H1 (cell line): ENCODE results near the gene POU3F2. TPM values are rescaled to one million over a fixed set of nuclear protein-coding genes. Genes with fewer than 3 reads are reported as not detected.

Source experiments
- CTCF ChIA-PET: fragments of 300-600 bp; sonication (Branson Sonifier 250); formaldehyde crosslinking; loops from one replicate; lab custom pipeline; 2021; ENCODE audit not compliant: partially characterized antibody; lab: Charles Lee
- POLR2A ChIA-PET: fragments of 300-600 bp; sonication (Branson Sonifier 250); formaldehyde crosslinking; loops from one replicate; lab custom pipeline; 2021; ENCODE audit warnings: inconsistent platforms; ENCODE audit not compliant: partially characterized antibody; lab: Charles Lee
- DNase-seq, 2 experiments: peaks; one replicate each; pipeline versions ENCODE4 v3.0.0 to v3.0.0-alpha.2; 2010 to 2022; ENCODE audit warnings: low spot score in 2 of 2, low read depth in 1 of 2, mixed read lengths in 1 of 2
- FAIRE-seq: peaks from 2 replicates; lab custom pipeline; 2011; peaks lifted over from hg19 to GRCh38; lab: Jason Lieb, UNC
- H2AFZ ChIP-seq: 2 replicates; pipeline ENCODE4 v1.8.1; 2012; ENCODE audit warnings: low read length, inconsistent platforms
- H2AK5ac ChIP-seq: 2 replicates; pipeline ENCODE4 v1.6.1; 2013; ENCODE audit warnings: low read depth, low read length
- H2BK120ac ChIP-seq: replicated peaks from 2 replicates; pipeline ENCODE3; 2013; ENCODE audit warnings: low read depth, low read length, inconsistent platforms
- H2BK12ac ChIP-seq: 2 replicates; pipeline ENCODE4 v1.6.1; 2013; ENCODE audit warnings: low read depth, low read length
- H2BK15ac ChIP-seq: 2 replicates; pipeline ENCODE4 v1.6.1; 2013; ENCODE audit warnings: low read length
- H2BK20ac ChIP-seq: 2 replicates; pipeline ENCODE4 v1.6.1; 2013; ENCODE audit warnings: low read length
- H2BK5ac ChIP-seq: 2 replicates; pipeline ENCODE4 v1.6.1; 2013; ENCODE audit warnings: low read depth, low read length
- H3K14ac ChIP-seq: 2 replicates; pipeline ENCODE4 v1.6.1; 2013; ENCODE audit warnings: inconsistent platforms; ENCODE audit not compliant: insufficient read length
- H3K18ac ChIP-seq: 2 replicates; pipeline ENCODE4 v1.6.1; 2013; ENCODE audit warnings: low read length; ENCODE audit errors: extremely low read depth
- H3K23ac ChIP-seq: 2 replicates; pipeline ENCODE4 v1.6.1; 2013; ENCODE audit warnings: inconsistent platforms; ENCODE audit not compliant: insufficient read length
- H3K23me2 ChIP-seq: 2 replicates; pipeline ENCODE4 v1.6.1; 2013; ENCODE audit warnings: low read depth, low read length
- H3K27ac ChIP-seq: 2 replicates; pipeline ENCODE4 v1.6.1; 2011; ENCODE audit warnings: low read depth, low read length, inconsistent platforms
- H3K27me3 ChIP-seq, 4 experiments: replicated peaks in 1 of 4; 1 replicate in 1 of 4; 2 replicates in 3 of 4; pipeline versions ENCODE4 v1.6.1 to v1.8.1; 2011 to 2013; ENCODE audit warnings: low read length in 3 of 4, mild to moderate bottlenecking in 3 of 4, inconsistent platforms in 2 of 4, mixed read lengths in 2 of 4, moderate library complexity in 1 of 4; ENCODE audit not compliant: control insufficient read depth in 3 of 4, insufficient read depth in 3 of 4; ENCODE audit errors: extremely low read depth in 1 of 4
- H3K36me3 ChIP-seq, 4 experiments: 2 replicates each; pipeline versions ENCODE4 v1.6.1 to v1.8.1; 2011 to 2013; ENCODE audit warnings: mild to moderate bottlenecking in 4 of 4, low read length in 3 of 4, moderate library complexity in 2 of 4, control low read depth in 1 of 4, inconsistent platforms in 1 of 4; ENCODE audit not compliant: insufficient read depth in 4 of 4, control insufficient read depth in 2 of 4
- H3K4ac ChIP-seq: replicated peaks from 2 replicates; pipeline ENCODE3; 2013; ENCODE audit warnings: low read length, low read depth, mixed read lengths, inconsistent platforms; ENCODE audit not compliant: insufficient read length
- H3K4me1 ChIP-seq, 4 experiments: replicated peaks in 1 of 4; 1 replicate in 1 of 4; 2 replicates in 3 of 4; pipeline versions ENCODE4 v1.6.1 to v1.8.1; 2011 to 2013; ENCODE audit warnings: low read length in 3 of 4, inconsistent platforms in 2 of 4, mixed read lengths in 1 of 4; ENCODE audit not compliant: insufficient read depth in 4 of 4, control insufficient read depth in 3 of 4
- H3K4me2 ChIP-seq, 2 experiments: 2 replicates each; pipeline versions ENCODE4 v1.6.1 to v1.8.1; 2011 to 2013; ENCODE audit warnings: low read depth in 2 of 2, low read length in 2 of 2, control low read depth in 1 of 2, inconsistent platforms in 1 of 2, mild to moderate bottlenecking in 1 of 2; ENCODE audit not compliant: insufficient read depth in 1 of 2
- H3K4me3 ChIP-seq, 4 experiments: fragments of 200-600, 300-600 bp in 1 of 4; sonication (generic), shearing (Covaris generic), sonication (Bioruptor Twin) in 1 of 4; 2 replicates each; pipeline versions ENCODE4 v1.5.1 to v1.8.1; 2011 to 2016; ENCODE audit warnings: low read length in 4 of 4, low read depth in 3 of 4, control low read depth in 2 of 4, inconsistent platforms in 2 of 4, mild to moderate bottlenecking in 2 of 4, mixed read lengths in 1 of 4, moderate library complexity in 1 of 4; ENCODE audit not compliant: insufficient read depth in 2 of 4; ENCODE audit errors: extremely low read depth in 1 of 4
- H3K56ac ChIP-seq: replicated peaks from 2 replicates; pipeline ENCODE3; 2013; ENCODE audit warnings: low read depth, mild to moderate bottlenecking, mixed read lengths, low read length, inconsistent platforms; ENCODE audit not compliant: insufficient read length
- H3K79me1 ChIP-seq: 2 replicates; pipeline ENCODE4 v1.6.1; 2013; ENCODE audit warnings: low read depth, low read length, control low read depth
- H3K79me2 ChIP-seq, 2 experiments: 2 replicates each; pipeline versions ENCODE4 v1.6.1 to v1.8.1; 2012 to 2013; ENCODE audit warnings: low read length in 2 of 2, mild to moderate bottlenecking in 2 of 2, inconsistent platforms in 1 of 2; ENCODE audit not compliant: insufficient read depth in 2 of 2, control insufficient read depth in 1 of 2
- H3K9ac ChIP-seq, 4 experiments: replicated peaks in 1 of 4; 1 replicate in 1 of 4; 2 replicates in 3 of 4; pipeline versions ENCODE4 v1.6.1 to v1.8.1; 2011 to 2013; ENCODE audit warnings: low read depth in 3 of 4, low read length in 3 of 4, control low read depth in 2 of 4, mild to moderate bottlenecking in 2 of 4, moderate library complexity in 2 of 4, inconsistent platforms in 1 of 4; ENCODE audit errors: extremely low read depth in 1 of 4
- H3K9me3 ChIP-seq, 2 experiments: 2 replicates each; pipeline versions ENCODE4 v1.6.1 to v1.8.1; 2012 to 2013; ENCODE audit warnings: mild to moderate bottlenecking in 2 of 2, moderate library complexity in 2 of 2, control low read depth in 1 of 2, inconsistent platforms in 1 of 2, low read depth in 1 of 2, low read length in 1 of 2, mixed read lengths in 1 of 2; ENCODE audit not compliant: insufficient read depth in 2 of 2
- H4K20me1 ChIP-seq, 2 experiments: replicated peaks in 1 of 2; 2 replicates each; pipeline versions ENCODE3 to v1.8.1; 2011 to 2013; ENCODE audit warnings: inconsistent platforms in 2 of 2, low read length in 2 of 2, mild to moderate bottlenecking in 1 of 2; ENCODE audit not compliant: insufficient read depth in 2 of 2, control insufficient read depth in 1 of 2
- H4K5ac ChIP-seq: 2 replicates; pipeline ENCODE4 v1.6.1; 2013; ENCODE audit warnings: low read length, low read depth, mixed read lengths, inconsistent platforms; ENCODE audit not compliant: insufficient read length
- H4K8ac ChIP-seq: 2 replicates; pipeline ENCODE4 v1.8.0; 2013; ENCODE audit warnings: mild to moderate bottlenecking, moderate library complexity, low read length, inconsistent platforms; ENCODE audit not compliant: insufficient read depth; ENCODE audit errors: extremely low read depth
- H4K91ac ChIP-seq: replicated peaks from 2 replicates; pipeline ENCODE3; 2013; ENCODE audit warnings: low read length, mixed read lengths, inconsistent platforms; ENCODE audit not compliant: insufficient read length
- E2F6 ChIP-seq: IDR thresholded peaks from 2 replicates; pipeline ENCODE4 v1.6.1; 2012; ENCODE audit warnings: inconsistent platforms
- EGR1 ChIP-seq: IDR thresholded peaks from 2 replicates; pipeline ENCODE4 v1.6.1; 2011; ENCODE audit warnings: low read depth, low read length, borderline replicate concordance
- KDM4A ChIP-seq: IDR thresholded peaks from one replicate; pipeline ENCODE4 v1.7.1; 2012; ENCODE audit warnings: low read depth, mild to moderate bottlenecking, moderate library complexity, low read length, inconsistent platforms; ENCODE audit not compliant: severe bottlenecking
- POU5F1 ChIP-seq: IDR thresholded peaks from 2 replicates; pipeline ENCODE4 v1.6.1; 2011; ENCODE audit warnings: low read depth, mild to moderate bottlenecking, low read length, moderate library complexity
- SP4 ChIP-seq: IDR thresholded peaks from 2 replicates; pipeline ENCODE4 v1.6.1; 2012; ENCODE audit warnings: low read length, inconsistent platforms
- SUZ12 ChIP-seq: fragments of 200-600 bp; sonication (generic); IDR thresholded peaks from 2 replicates; pipeline ENCODE4 v1.6.1; 2012; ENCODE audit warnings: mild to moderate bottlenecking, inconsistent platforms, low read length, moderate library complexity, mixed read lengths
- WGBS, 2 experiments: shearing (Covaris generic) in 1 of 2; methylation state at CpG; one replicate each; pipeline versions ENCODE4 v1.1.6 to v1.1.7; 2013 to 2015; ENCODE audit warnings: low lambda C conversion rate in 2 of 2, mixed read lengths in 2 of 2, inconsistent platforms in 1 of 2, low coverage in 1 of 2, missing lambda C conversion rate in 1 of 2; ENCODE audit not compliant: insufficient replicate concordance in 2 of 2, insufficient coverage in 1 of 2, insufficient read length in 1 of 2; ENCODE audit errors: extremely low coverage in 1 of 2, missing lambda C conversion rate in 1 of 2; 5-methylcytosine and 5-hydroxymethylcytosine counted together
- polyA plus RNA-seq, 7 experiments: library from polyadenylated mRNA; depleted of rRNA in 3 of 7; stranded (reverse) in 5 of 7; unstranded in 2 of 7; fragments of >200 nt in 5 of 7; fragments of 200-250 nt in 2 of 7; gene quantifications; 1 replicate in 5 of 7; 2 replicates in 1 of 7; 4 replicates in 1 of 7; pipeline versions ENCODE4 v1.2.1 to v1.2.3, GENCODE V29; 2011 to 2013; ENCODE audit warnings: missing spikeins in 2 of 7, mixed read lengths in 2 of 7
- total RNA-seq: library from RNA; stranded (reverse); fragmentation: NEBNext Ultra II Directional; extraction: Animal tissue kit (Norgen Biotek cat#: 25700); gene quantifications from 2 replicates; pipeline ENCODE4 v1.2.1, GENCODE V29; 2021

Gene POU3F2
- total and polyA plus RNA-seq, 2 of the 8 experiments (the other 6 are each of a cell fraction or from before 2014, with no cell fraction given): 0.09 to 0.35 TPM

GRCh38 chr6:98847779-98848538 is 13.6 kb downstream of the POU3F2 start:
- H2AFZ ChIP-seq: peak overlapping the region; percentile 35; the same call in 1 of the 2 replicates
- peak overlapping the region; percentile 64 to 83 for H3K4me2 ChIP-seq
- H4K5ac ChIP-seq: no peak overlapping the region
- H3K4ac ChIP-seq: no peak overlapping the region
- H3K36me3 ChIP-seq: no peaks in the 10 kb centered on the region; a peak in 1 of 8 replicates
- no peak overlapping the region; the same call in 1 of the 2 replicates for H2BK5ac ChIP-seq
- peaks cover 1 to 2% of the 10 kb centered on the region in 2 experiments for H4K20me1 ChIP-seq
- no peak overlapping the region for H2BK12ac ChIP-seq
- H3K23ac ChIP-seq: no peak overlapping the region
- H3K79me1 ChIP-seq: no peaks in the 10 kb centered on the region
- no peaks in the 10 kb centered on the region; the same call in 1 of the 2 replicates for H3K23me2 ChIP-seq
- H3K4me1 ChIP-seq: peaks cover 2 to 6% (median 3%) of the 10 kb centered on the region in 4 experiments; a peak in 6 of 7 replicates
- FAIRE-seq (no peak), DNase-seq (no peak)
- H2AK5ac ChIP-seq: no peak overlapping the region
- H3K4me3 ChIP-seq: peak overlapping the region; percentile 16 to 51 (median 32)
- H2BK20ac ChIP-seq: no peak overlapping the region
- H3K56ac ChIP-seq: no peak overlapping the region
- no peak overlapping the region for H2BK120ac ChIP-seq
- peaks cover 24 to 50% (median 41%) of the 10 kb centered on the region in 4 experiments; a peak in 6 of 7 replicates for H3K27me3 ChIP-seq
- TF ChIP-seq POU5F1: no peak
- TF ChIP-seq E2F6: peak; percentile 22; the same call in 1 of the 2 replicates
- no peak for TF ChIP-seq SP4
- peak; percentile 38 for TF ChIP-seq KDM4A
- TF ChIP-seq EGR1: no peak
- TF ChIP-seq SUZ12: peak; percentile 30; the same call in 1 of the 2 replicates
- H3K9me3 ChIP-seq: no peaks in the 10 kb centered on the region
- POLR2A ChIA-PET: interaction anchor here (0.8 to 1.0 kb wide), 2 partner anchors 12 to 1407 kb away, joined by 3 read pairs; no protein-coding TSS in a partner anchor
- CTCF ChIA-PET: interaction anchor here (0.7 to 8.5 kb wide), 14 partner anchors 12 to 888 kb away, joined by 3 to 79 read pairs (median 4); partner anchors contain the start of gene POU3F2
- H4K8ac ChIP-seq: peak overlapping the region; percentile 93
- H3K18ac ChIP-seq: peak overlapping the region; percentile 32
- H3K79me2 ChIP-seq: no peaks in the 10 kb centered on the region
- WGBS, 2 experiments: 65% methylated on average over 35 of the region's 51 CpGs; no CpG with 5 or more reads in 1 of the 2 experiments
- H3K9ac ChIP-seq: no peak overlapping the region
- no peak overlapping the region for H3K14ac ChIP-seq
- H2BK15ac ChIP-seq: no peak overlapping the region
- H4K91ac ChIP-seq: no peak overlapping the region
- H3K27ac ChIP-seq: no peak overlapping the region
